Measurements from ENCODE around the gene OR52N4.

DNA sequence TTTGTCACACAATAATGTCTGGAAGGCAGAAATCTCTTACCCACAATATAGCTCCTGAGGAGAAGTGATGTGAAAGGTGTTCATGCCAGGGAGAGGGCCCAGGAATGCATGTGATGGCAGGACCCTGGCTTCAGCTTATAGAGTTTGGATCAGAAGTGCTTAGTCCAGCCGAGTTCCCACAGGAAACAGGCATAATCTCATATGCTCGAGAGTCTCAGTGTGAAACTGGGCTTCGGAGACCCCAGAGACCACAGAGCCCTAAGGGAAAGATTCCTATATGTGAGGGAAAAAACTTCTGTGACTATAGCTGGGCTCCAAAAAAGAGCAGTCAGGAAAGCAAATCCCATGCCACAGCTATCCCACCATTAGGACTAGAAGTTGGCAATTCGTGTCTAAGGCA lies 29.2 kb downstream of the OR52N4 start, which contains the start of gene OR52N5:
- TF ChIP-seq, protein P1, sequence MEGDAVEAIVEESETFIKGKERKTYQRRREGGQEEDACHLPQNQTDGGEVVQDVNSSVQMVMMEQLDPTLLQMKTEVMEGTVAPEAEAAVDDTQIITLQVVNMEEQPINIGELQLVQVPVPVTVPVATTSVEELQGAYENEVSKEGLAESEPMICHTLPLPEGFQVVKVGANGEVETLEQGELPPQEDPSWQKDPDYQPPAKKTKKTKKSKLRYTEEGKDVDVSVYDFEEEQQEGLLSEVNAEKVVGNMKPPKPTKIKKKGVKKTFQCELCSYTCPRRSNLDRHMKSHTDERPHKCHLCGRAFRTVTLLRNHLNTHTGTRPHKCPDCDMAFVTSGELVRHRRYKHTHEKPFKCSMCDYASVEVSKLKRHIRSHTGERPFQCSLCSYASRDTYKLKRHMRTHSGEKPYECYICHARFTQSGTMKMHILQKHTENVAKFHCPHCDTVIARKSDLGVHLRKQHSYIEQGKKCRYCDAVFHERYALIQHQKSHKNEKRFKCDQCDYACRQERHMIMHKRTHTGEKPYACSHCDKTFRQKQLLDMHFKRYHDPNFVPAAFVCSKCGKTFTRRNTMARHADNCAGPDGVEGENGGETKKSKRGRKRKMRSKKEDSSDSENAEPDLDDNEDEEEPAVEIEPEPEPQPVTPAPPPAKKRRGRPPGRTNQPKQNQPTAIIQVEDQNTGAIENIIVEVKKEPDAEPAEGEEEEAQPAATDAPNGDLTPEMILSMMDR (IDR thresholded peaks at IDR 0.05) = no peak
- TF ChIP-seq EP300 (IDR thresholded peaks at IDR 0.05) = no peak
- no peak for TF ChIP-seq POLR2A (IDR thresholded peaks at IDR 0.05)
